ENCODE results near the gene OTUD4. TPM values are rescaled to one million over a fixed set of nuclear protein-coding genes. Genes with fewer than 3 reads are reported as not detected.
A peak's percentile ranks its signal among the peaks of the same experiment; 100 is the strongest.
"Not testable (repeated sequence)": the region's sequence is repeated elsewhere in the genome, so short reads cannot be mapped to it uniquely, and the experiment has no call there.

Gene OTUD4
- polyA plus RNA-seq, result 1 to 10 TPM; 7.8 to 8.3 TPM

- 0 to 1% methylated on average over 72 to 94 of the region's 94 CpGs for WGBS, 2 donors
- no peaks in the 10 kb centered on the region for H3K9me3 ChIP-seq (ENCODE audit: control insufficient read depth in 2 of 2, insufficient read depth in 1 of 2, low read depth in 1 of 2, low read length in 1 of 2)
- no peaks in the 10 kb centered on the region for H3K36me3 ChIP-seq (ENCODE audit: control insufficient read depth in 2 of 2, insufficient read depth in 2 of 2, low read length in 1 of 2)
- peak within 1 kb of the TSS; percentile 94 to 99 for H3K27ac ChIP-seq (ENCODE audit: low read depth in 2 of 2, low read length in 1 of 2)
- no peaks in the 10 kb centered on the region for H3K27me3 ChIP-seq (ENCODE audit: control insufficient read depth in 1 of 2, insufficient read depth in 2 of 2, low read length in 2 of 2)
- H3K4me3 ChIP-seq (ENCODE audit: low read depth in 1 of 2, low read length in 2 of 2), result peak within 1 kb of the TSS; percentile 87 to 94
- no peaks in the 10 kb centered on the region for H3K4me1 ChIP-seq (ENCODE audit: control insufficient read depth in 2 of 2, insufficient read depth in 2 of 2, low read length in 1 of 2)
Observed at GRCh38 chr4:145180298-145181090, at the start of gene OTUD4. Gene OTUD4, minus strand, starts transcription at chr4:145180589. Its CDS starts 616 bp downstream, at chr4:145179973.

GRCh38 chr4:145223228-145223627 lies 42.8 kb upstream of the OTUD4 start:
- not testable (repeated sequence) for H3K36me3 ChIP-seq (ENCODE audit: control insufficient read depth in 2 of 2, insufficient read depth in 2 of 2, low read length in 1 of 2); H3K4me1 ChIP-seq (ENCODE audit: control insufficient read depth in 2 of 2, insufficient read depth in 2 of 2, low read length in 1 of 2); H3K27ac ChIP-seq (ENCODE audit: low read depth in 2 of 2, low read length in 1 of 2); H3K4me3 ChIP-seq (ENCODE audit: low read depth in 1 of 2, low read length in 2 of 2); H3K9me3 ChIP-seq (ENCODE audit: control insufficient read depth in 2 of 2, insufficient read depth in 1 of 2, low read depth in 1 of 2, low read length in 1 of 2); H3K27me3 ChIP-seq (ENCODE audit: control insufficient read depth in 1 of 2, insufficient read depth in 2 of 2, low read length in 2 of 2)
- WGBS, 2 donors, result 84 to 86% methylated on average over 7 of the region's 7 CpGs

- not testable (repeated sequence) for H3K9me3 ChIP-seq (ENCODE audit: control insufficient read depth in 2 of 2, insufficient read depth in 1 of 2, low read depth in 1 of 2, low read length in 1 of 2); H3K27me3 ChIP-seq (ENCODE audit: control insufficient read depth in 1 of 2, insufficient read depth in 2 of 2, low read length in 2 of 2); H3K27ac ChIP-seq (ENCODE audit: low read depth in 2 of 2, low read length in 1 of 2); H3K4me3 ChIP-seq (ENCODE audit: low read depth in 1 of 2, low read length in 2 of 2); H3K36me3 ChIP-seq (ENCODE audit: control insufficient read depth in 2 of 2, insufficient read depth in 2 of 2, low read length in 1 of 2); H3K4me1 ChIP-seq (ENCODE audit: control insufficient read depth in 2 of 2, insufficient read depth in 2 of 2, low read length in 1 of 2)
- WGBS, 2 donors, result 82 to 92% methylated on average over 5 of the region's 5 CpGs
Observed at GRCh38 chr4:145221529-145221928, 41.1 kb upstream of the OTUD4 start.

- Histone ChIP-seq H3K27ac (ENCODE audit: low read depth in 2 of 2, low read length in 1 of 2) (no peak overlapping the region), H3K4me1 (ENCODE audit: control insufficient read depth in 2 of 2, insufficient read depth in 2 of 2, low read length in 1 of 2) (no peaks in the 10 kb centered on the region), H3K9me3 (ENCODE audit: control insufficient read depth in 2 of 2, insufficient read depth in 1 of 2, low read depth in 1 of 2, low read length in 1 of 2) (no peaks in the 10 kb centered on the region), H3K36me3 (ENCODE audit: control insufficient read depth in 2 of 2, insufficient read depth in 2 of 2, low read length in 1 of 2) (no peaks in the 10 kb centered on the region), H3K4me3 (ENCODE audit: low read depth in 1 of 2, low read length in 2 of 2) (no peak overlapping the region), H3K27me3 (ENCODE audit: control insufficient read depth in 1 of 2, insufficient read depth in 2 of 2, low read length in 2 of 2) (no peaks in the 10 kb centered on the region)
- 87 to 97% methylated on average over 2 of the region's 2 CpGs for WGBS, 2 donors
Observed at GRCh38 chr4:145219090-145219489, 38.7 kb upstream of the OTUD4 start.

GRCh38 chr4:145218251-145218650 lies 37.9 kb upstream of the OTUD4 start:
- Histone ChIP-seq H3K4me1 (ENCODE audit: control insufficient read depth in 2 of 2, insufficient read depth in 2 of 2, low read length in 1 of 2) (no peaks in the 10 kb centered on the region), H3K9me3 (ENCODE audit: control insufficient read depth in 2 of 2, insufficient read depth in 1 of 2, low read depth in 1 of 2, low read length in 1 of 2) (no peaks in the 10 kb centered on the region), H3K4me3 (ENCODE audit: low read depth in 1 of 2, low read length in 2 of 2) (no peak overlapping the region), H3K27ac (ENCODE audit: low read depth in 2 of 2, low read length in 1 of 2) (no peak overlapping the region), H3K36me3 (ENCODE audit: control insufficient read depth in 2 of 2, insufficient read depth in 2 of 2, low read length in 1 of 2) (no peaks in the 10 kb centered on the region), H3K27me3 (ENCODE audit: control insufficient read depth in 1 of 2, insufficient read depth in 2 of 2, low read length in 2 of 2) (no peaks in the 10 kb centered on the region)
- 55% methylated on average over 3 of the region's 3 CpGs for WGBS, 2 donors

GRCh38 chr4:145217349-145217748 lies 37.0 kb upstream of the OTUD4 start:
- no peaks in the 10 kb centered on the region for H3K36me3 ChIP-seq (ENCODE audit: control insufficient read depth in 2 of 2, insufficient read depth in 2 of 2, low read length in 1 of 2)
- H3K27ac ChIP-seq (ENCODE audit: low read depth in 2 of 2, low read length in 1 of 2), result no peak overlapping the region
- 76 to 86% methylated on average over 1 of the region's 1 CpG for WGBS, 2 donors
- no peaks in the 10 kb centered on the region for H3K27me3 ChIP-seq (ENCODE audit: control insufficient read depth in 1 of 2, insufficient read depth in 2 of 2, low read length in 2 of 2)
- H3K4me1 ChIP-seq (ENCODE audit: control insufficient read depth in 2 of 2, insufficient read depth in 2 of 2, low read length in 1 of 2), result no peaks in the 10 kb centered on the region
- no peak overlapping the region for H3K4me3 ChIP-seq (ENCODE audit: low read depth in 1 of 2, low read length in 2 of 2)
- no peaks in the 10 kb centered on the region for H3K9me3 ChIP-seq (ENCODE audit: control insufficient read depth in 2 of 2, insufficient read depth in 1 of 2, low read depth in 1 of 2, low read length in 1 of 2)

GRCh38 chr4:145216535-145216934 lies 36.1 kb upstream of the OTUD4 start:
- H3K9me3 ChIP-seq (ENCODE audit: control insufficient read depth in 2 of 2, insufficient read depth in 1 of 2, low read depth in 1 of 2, low read length in 1 of 2), result no peaks in the 10 kb centered on the region
- no peaks in the 10 kb centered on the region for H3K36me3 ChIP-seq (ENCODE audit: control insufficient read depth in 2 of 2, insufficient read depth in 2 of 2, low read length in 1 of 2)
- no peaks in the 10 kb centered on the region for H3K27me3 ChIP-seq (ENCODE audit: control insufficient read depth in 1 of 2, insufficient read depth in 2 of 2, low read length in 2 of 2)
- no peak overlapping the region for H3K4me3 ChIP-seq (ENCODE audit: low read depth in 1 of 2, low read length in 2 of 2)
- H3K4me1 ChIP-seq (ENCODE audit: control insufficient read depth in 2 of 2, insufficient read depth in 2 of 2, low read length in 1 of 2), result no peaks in the 10 kb centered on the region
- H3K27ac ChIP-seq (ENCODE audit: low read depth in 2 of 2, low read length in 1 of 2), result no peak overlapping the region

- Histone ChIP-seq H3K9me3 (ENCODE audit: control insufficient read depth in 2 of 2, insufficient read depth in 1 of 2, low read depth in 1 of 2, low read length in 1 of 2) (no peaks in the 10 kb centered on the region), H3K27ac (ENCODE audit: low read depth in 2 of 2, low read length in 1 of 2) (no peak overlapping the region), H3K36me3 (ENCODE audit: control insufficient read depth in 2 of 2, insufficient read depth in 2 of 2, low read length in 1 of 2) (no peaks in the 10 kb centered on the region), H3K4me1 (ENCODE audit: control insufficient read depth in 2 of 2, insufficient read depth in 2 of 2, low read length in 1 of 2) (no peaks in the 10 kb centered on the region), H3K4me3 (ENCODE audit: low read depth in 1 of 2, low read length in 2 of 2) (no peak overlapping the region), H3K27me3 (ENCODE audit: control insufficient read depth in 1 of 2, insufficient read depth in 2 of 2, low read length in 2 of 2) (no peaks in the 10 kb centered on the region)
- WGBS, 2 donors, result 81 to 88% methylated on average over 2 of the region's 2 CpGs
Observed at GRCh38 chr4:145213245-145213644, 32.9 kb upstream of the OTUD4 start.

GRCh38 chr4:145207934-145208333 lies 27.5 kb upstream of the OTUD4 start:
- no peak overlapping the region for H3K4me3 ChIP-seq (ENCODE audit: low read depth in 1 of 2, low read length in 2 of 2)
- no peaks in the 10 kb centered on the region for H3K36me3 ChIP-seq (ENCODE audit: control insufficient read depth in 2 of 2, insufficient read depth in 2 of 2, low read length in 1 of 2)
- H3K9me3 ChIP-seq (ENCODE audit: control insufficient read depth in 2 of 2, insufficient read depth in 1 of 2, low read depth in 1 of 2, low read length in 1 of 2), result no peaks in the 10 kb centered on the region
- H3K4me1 ChIP-seq (ENCODE audit: control insufficient read depth in 2 of 2, insufficient read depth in 2 of 2, low read length in 1 of 2), result no peaks in the 10 kb centered on the region
- 95 to 96% methylated on average over 2 of the region's 2 CpGs for WGBS, 2 donors
- no peak overlapping the region for H3K27ac ChIP-seq (ENCODE audit: low read depth in 2 of 2, low read length in 1 of 2)
- no peaks in the 10 kb centered on the region for H3K27me3 ChIP-seq (ENCODE audit: control insufficient read depth in 1 of 2, insufficient read depth in 2 of 2, low read length in 2 of 2)

- WGBS, 2 donors, result 87 to 89% methylated on average over 9 of the region's 9 CpGs
- H3K36me3 ChIP-seq (ENCODE audit: control insufficient read depth in 2 of 2, insufficient read depth in 2 of 2, low read length in 1 of 2), result no peaks in the 10 kb centered on the region
- no peaks in the 10 kb centered on the region for H3K27me3 ChIP-seq (ENCODE audit: control insufficient read depth in 1 of 2, insufficient read depth in 2 of 2, low read length in 2 of 2)
- no peaks in the 10 kb centered on the region for H3K9me3 ChIP-seq (ENCODE audit: control insufficient read depth in 2 of 2, insufficient read depth in 1 of 2, low read depth in 1 of 2, low read length in 1 of 2)
- H3K27ac ChIP-seq (ENCODE audit: low read depth in 2 of 2, low read length in 1 of 2), result no peak overlapping the region
- no peaks in the 10 kb centered on the region for H3K4me1 ChIP-seq (ENCODE audit: control insufficient read depth in 2 of 2, insufficient read depth in 2 of 2, low read length in 1 of 2)
- H3K4me3 ChIP-seq (ENCODE audit: low read depth in 1 of 2, low read length in 2 of 2), result no peak overlapping the region
Observed at GRCh38 chr4:145203410-145203809, 23.0 kb upstream of the OTUD4 start.
